H9 (cell line): ENCODE results near the gene C14orf132. TPM values are rescaled to one million over a fixed set of nuclear protein-coding genes. Genes with fewer than 3 reads are reported as not detected.

Source experiments
- DNase-seq: peaks from one replicate; pipeline ENCODE4 v3.0.0-alpha.2; 2017
- H2AFZ ChIP-seq: one replicate; pipeline ENCODE4 v1.6.1; 2013; ENCODE audit warnings: mild to moderate bottlenecking, low read length, control low read depth, moderate library complexity
- H2AK5ac ChIP-seq: 2 replicates; pipeline ENCODE4 v1.6.1; 2013; ENCODE audit warnings: low read length, control low read depth, mixed read lengths; ENCODE audit not compliant: insufficient read length
- H2BK120ac ChIP-seq: one replicate; pipeline ENCODE4 v1.6.1; 2013; ENCODE audit warnings: low read depth, mild to moderate bottlenecking, low read length, control low read depth, inconsistent platforms; ENCODE audit not compliant: poor library complexity, severe bottlenecking
- H2BK12ac ChIP-seq: 2 replicates; pipeline ENCODE4 v1.6.1; 2013; ENCODE audit warnings: low read length, control low read depth, mixed read lengths, low read depth; ENCODE audit not compliant: insufficient read length
- H2BK15ac ChIP-seq: 2 replicates; pipeline ENCODE4 v1.6.1; 2013; ENCODE audit warnings: low read depth, low read length, control low read depth
- H2BK20ac ChIP-seq: one replicate; pipeline ENCODE4 v1.6.1; 2013; ENCODE audit warnings: low read depth, mild to moderate bottlenecking, low read length, control low read depth, inconsistent platforms; ENCODE audit not compliant: poor library complexity, severe bottlenecking
- H2BK5ac ChIP-seq: 2 replicates; pipeline ENCODE4 v1.6.1; 2013; ENCODE audit warnings: low read length, control low read depth, mixed read lengths; ENCODE audit not compliant: insufficient read length
- H3K14ac ChIP-seq: 2 replicates; pipeline ENCODE4 v1.6.1; 2013; ENCODE audit warnings: low read length, control low read depth; ENCODE audit not compliant: insufficient read depth
- H3K18ac ChIP-seq: 2 replicates; pipeline ENCODE4 v1.6.1; 2013; ENCODE audit warnings: low read depth, mild to moderate bottlenecking, mixed read lengths, low read length, control low read depth; ENCODE audit not compliant: insufficient read length
- H3K23ac ChIP-seq: 2 replicates; pipeline ENCODE4 v1.6.1; 2013; ENCODE audit warnings: low read length, control low read depth, mixed read lengths, low read depth; ENCODE audit not compliant: insufficient read length
- H3K23me2 ChIP-seq: 2 replicates; pipeline ENCODE4 v1.6.1; 2013; ENCODE audit warnings: low read depth, mild to moderate bottlenecking, mixed read lengths, low read length, control low read depth; ENCODE audit not compliant: insufficient read length, poor library complexity, severe bottlenecking
- H3K27ac ChIP-seq: 2 replicates; pipeline ENCODE4 v1.5.1; 2013; ENCODE audit warnings: low read length, control low read depth, mixed read lengths, low read depth; ENCODE audit not compliant: insufficient read length
- H3K27me3 ChIP-seq: 2 replicates; pipeline ENCODE4 v1.6.1; 2013; ENCODE audit warnings: low read length, control low read depth, inconsistent platforms; ENCODE audit not compliant: insufficient read depth
- H3K4ac ChIP-seq: 2 replicates; pipeline ENCODE4 v1.6.1; 2013; ENCODE audit warnings: low read depth, mild to moderate bottlenecking, control low read depth, inconsistent platforms, low read length, moderate library complexity
- H3K4me1 ChIP-seq: 2 replicates; pipeline ENCODE4 v1.6.1; 2013; ENCODE audit warnings: low read length, control low read depth, inconsistent platforms; ENCODE audit not compliant: insufficient read depth
- H3K4me2 ChIP-seq: 2 replicates; pipeline ENCODE4 v1.6.1; 2013; ENCODE audit warnings: low read length, control low read depth, mixed read lengths; ENCODE audit not compliant: insufficient read length, insufficient read depth
- H3K56ac ChIP-seq: 2 replicates; pipeline ENCODE4 v1.6.1; 2013; ENCODE audit warnings: low read depth, mild to moderate bottlenecking, mixed read lengths, low read length, control low read depth; ENCODE audit not compliant: insufficient read length
- H3K79me1 ChIP-seq: 2 replicates; pipeline ENCODE4 v1.6.1; 2013; ENCODE audit warnings: low read depth, mild to moderate bottlenecking, moderate library complexity, low read length, control low read depth, inconsistent platforms; ENCODE audit not compliant: insufficient read depth, poor library complexity, severe bottlenecking
- H3K79me2 ChIP-seq: 2 replicates; pipeline ENCODE4 v1.6.1; 2013; ENCODE audit warnings: low read length, control low read depth, inconsistent platforms; ENCODE audit not compliant: insufficient read depth
- H3K9ac ChIP-seq: 2 replicates; pipeline ENCODE4 v1.6.1; 2013; ENCODE audit warnings: low read length, control low read depth, mixed read lengths; ENCODE audit not compliant: insufficient read length; ENCODE audit errors: extremely low read depth
- H3K9me3 ChIP-seq: one replicate; pipeline ENCODE4 v1.6.1; 2013; ENCODE audit warnings: low read depth, low read length, inconsistent platforms; ENCODE audit not compliant: control insufficient read depth
- H3T11ph ChIP-seq: one replicate; pipeline ENCODE4 v1.6.1; 2013; ENCODE audit warnings: mild to moderate bottlenecking, low read length, control low read depth, inconsistent platforms
- H4K20me1 ChIP-seq: one replicate; pipeline ENCODE4 v1.6.1; 2013; ENCODE audit not compliant: control insufficient read depth, insufficient read length, insufficient read depth
- H4K5ac ChIP-seq: 2 replicates; pipeline ENCODE4 v1.6.1; 2013; ENCODE audit warnings: low read depth, mild to moderate bottlenecking, mixed read lengths, low read length, control low read depth; ENCODE audit not compliant: insufficient read length
- H4K8ac ChIP-seq: replicated peaks from 2 replicates; pipeline ENCODE4 v1.6.1; 2013; ENCODE audit warnings: low read length, control low read depth, mixed read lengths, low read depth; ENCODE audit not compliant: insufficient read length
- H4K91ac ChIP-seq: 2 replicates; pipeline ENCODE4 v1.6.1; 2013; ENCODE audit warnings: low read depth, mild to moderate bottlenecking, moderate library complexity, mixed read lengths, low read length, control low read depth; ENCODE audit not compliant: insufficient read length
- H3K27ac Mint-ChIP-seq, 3 experiments: 2 replicates in 2 of 3; 3 replicates in 1 of 3; pipeline ENCODE4 v1.8.0; 2020 to 2021; ENCODE audit warnings: mixed read lengths in 3 of 3, mild to moderate bottlenecking in 1 of 3, moderate library complexity in 1 of 3
- H3K27me3 Mint-ChIP-seq: 2 replicates; pipeline ENCODE4 v1.8.0; 2021; ENCODE audit warnings: low read depth, mild to moderate bottlenecking, moderate library complexity, mixed read lengths
- H3K36me3 Mint-ChIP-seq, 3 experiments: 2 replicates in 2 of 3; 3 replicates in 1 of 3; pipeline ENCODE4 v1.8.0; 2020 to 2021; ENCODE audit warnings: low read depth in 3 of 3, mixed read lengths in 3 of 3; ENCODE audit not compliant: insufficient read depth in 1 of 3
- H3K4me1 Mint-ChIP-seq, 2 experiments: 2 replicates each; pipeline ENCODE4 v1.8.0; 2020; ENCODE audit warnings: mixed read lengths in 2 of 2
- H3K4me3 Mint-ChIP-seq, 2 experiments: 2 replicates in 1 of 2; 3 replicates in 1 of 2; pipeline ENCODE4 v1.8.0; 2020 to 2021; ENCODE audit warnings: mild to moderate bottlenecking in 2 of 2, mixed read lengths in 2 of 2, moderate library complexity in 1 of 2
- H3K9me3 Mint-ChIP-seq, 2 experiments: 2 replicates in 1 of 2; 3 replicates in 1 of 2; pipeline ENCODE4 v1.8.0; 2020; ENCODE audit warnings: mild to moderate bottlenecking in 2 of 2, mixed read lengths in 2 of 2, moderate library complexity in 1 of 2
- WGBS: extraction: QIAGEN DNeasy Blood & Tissue Kit; methylation state at CpG from one replicate; pipeline ENCODE4 v1.1.7; 2013; ENCODE audit warnings: missing lambda C conversion rate, low lambda C conversion rate, mixed read lengths; ENCODE audit not compliant: insufficient read length; ENCODE audit errors: extremely low coverage; 5-methylcytosine and 5-hydroxymethylcytosine counted together
- total RNA-seq: library from RNA; stranded (reverse); gene quantifications from 2 replicates; pipeline ENCODE4 v1.2.1, GENCODE V29; 2021
- TF ChIP-seq, protein P1 (sequence below): fragments of 200-600 bp; sonication (generic); conservative IDR thresholded peaks from 3 replicates; pipeline ENCODE4 v1.8.0; 2021; ENCODE audit warnings: antibody characterized with exemption, mild to moderate bottlenecking

Gene C14orf132
- total RNA-seq, 1 experiment from 2014 or later = 5.7 TPM

DNA sequence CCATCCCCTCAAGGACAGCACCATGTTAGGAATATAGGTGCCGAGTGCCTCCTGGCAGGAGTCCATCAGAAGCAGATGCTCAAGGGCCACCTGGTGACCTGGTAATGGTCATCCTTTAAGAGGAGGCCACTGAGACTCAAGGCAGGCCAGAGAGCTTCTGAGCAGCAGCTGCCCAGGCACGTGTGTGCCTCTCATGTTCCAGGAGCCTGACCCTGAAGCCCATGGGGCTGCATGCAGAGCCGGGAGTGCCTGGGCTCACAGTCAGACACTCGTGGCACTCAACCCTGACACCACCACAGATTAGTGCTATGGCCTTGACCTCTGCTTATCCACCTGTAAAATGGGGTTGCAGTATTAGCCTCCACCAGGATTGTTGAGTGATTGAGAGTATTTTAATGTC lies 45.6 kb downstream of the C14orf132 start:
- Histone ChIP-seq H3K27me3 (no peaks in the 10 kb centered on the region), H3T11ph (no peak overlapping the region), H2AK5ac (no peak overlapping the region), H3K56ac (no peak overlapping the region), H3K4me2 (no peak overlapping the region), H2BK5ac (no peak overlapping the region), H3K79me2 (no peaks in the 10 kb centered on the region), H2BK120ac (no peak overlapping the region), H2BK15ac (no peak overlapping the region), H3K9ac (no peak overlapping the region), H3K4ac (no peak overlapping the region), H4K5ac (no peak overlapping the region), H3K18ac (no peak overlapping the region), H4K20me1 (peaks cover 2% of the 10 kb centered on the region), H3K79me1 (no peaks in the 10 kb centered on the region), H3K4me1 (no peaks in the 10 kb centered on the region), H3K14ac (no peak overlapping the region), H3K27ac (no peak overlapping the region), H3K23me2 (no peaks in the 10 kb centered on the region), H3K23ac (no peak overlapping the region), H2AFZ (no peak overlapping the region), H4K91ac (no peak overlapping the region), H4K8ac (no peak overlapping the region), H3K9me3 (no peaks in the 10 kb centered on the region), H2BK12ac (no peak overlapping the region), H2BK20ac (no peak overlapping the region)
- Mint-ChIP-seq H3K27me3 (peaks cover 2% of the 10 kb centered on the region; the same call in 1 of the 2 replicates), H3K9me3 (no peaks in the 10 kb centered on the region), H3K4me1 (peaks cover 5 to 7% of the 10 kb centered on the region in 2 experiments; a peak in 2 of 4 replicates), H3K4me3 (no peak overlapping the region), H3K36me3 (peaks cover 5 to 25% (median 10%) of the 10 kb centered on the region in 3 experiments; a peak in 4 of 7 replicates), H3K27ac (no peak overlapping the region; a peak in 1 of 7 replicates)
- WGBS = no CpG with 5 or more reads among the region's 4 CpGs
- DNase-seq = no peak
- TF ChIP-seq, protein P1, sequence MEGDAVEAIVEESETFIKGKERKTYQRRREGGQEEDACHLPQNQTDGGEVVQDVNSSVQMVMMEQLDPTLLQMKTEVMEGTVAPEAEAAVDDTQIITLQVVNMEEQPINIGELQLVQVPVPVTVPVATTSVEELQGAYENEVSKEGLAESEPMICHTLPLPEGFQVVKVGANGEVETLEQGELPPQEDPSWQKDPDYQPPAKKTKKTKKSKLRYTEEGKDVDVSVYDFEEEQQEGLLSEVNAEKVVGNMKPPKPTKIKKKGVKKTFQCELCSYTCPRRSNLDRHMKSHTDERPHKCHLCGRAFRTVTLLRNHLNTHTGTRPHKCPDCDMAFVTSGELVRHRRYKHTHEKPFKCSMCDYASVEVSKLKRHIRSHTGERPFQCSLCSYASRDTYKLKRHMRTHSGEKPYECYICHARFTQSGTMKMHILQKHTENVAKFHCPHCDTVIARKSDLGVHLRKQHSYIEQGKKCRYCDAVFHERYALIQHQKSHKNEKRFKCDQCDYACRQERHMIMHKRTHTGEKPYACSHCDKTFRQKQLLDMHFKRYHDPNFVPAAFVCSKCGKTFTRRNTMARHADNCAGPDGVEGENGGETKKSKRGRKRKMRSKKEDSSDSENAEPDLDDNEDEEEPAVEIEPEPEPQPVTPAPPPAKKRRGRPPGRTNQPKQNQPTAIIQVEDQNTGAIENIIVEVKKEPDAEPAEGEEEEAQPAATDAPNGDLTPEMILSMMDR = no peak
